Measurements from ENCODE around the gene RAD51B.
A peak's percentile ranks its signal among the peaks of the same experiment; 100 is the strongest.
"Not testable (repeated sequence)": the region's sequence is repeated elsewhere in the genome, so short reads cannot be mapped to it uniquely, and the experiment has no call there.

RAD51B gene

DNA sequence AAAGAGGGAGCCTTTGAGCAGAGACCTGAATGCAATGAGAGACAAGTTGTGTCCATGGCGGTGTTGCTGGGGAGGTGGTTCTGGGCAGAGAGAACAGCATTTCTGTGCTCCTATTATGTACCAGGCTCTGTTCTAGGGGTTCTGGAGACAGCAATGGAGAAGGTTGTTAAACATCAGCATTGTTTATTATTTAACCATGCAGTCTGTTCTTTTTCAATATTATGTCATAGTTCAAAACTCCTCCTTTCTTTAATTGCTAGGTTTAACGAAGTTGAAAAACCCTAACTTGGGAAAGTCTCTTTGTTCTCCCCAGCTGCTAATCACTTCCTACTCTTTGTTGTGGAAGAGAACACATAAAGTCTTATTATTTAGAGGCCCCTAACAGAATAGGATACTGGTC lies 279.3 kb downstream of the RAD51B start:
- TF ChIP-seq, protein P1, sequence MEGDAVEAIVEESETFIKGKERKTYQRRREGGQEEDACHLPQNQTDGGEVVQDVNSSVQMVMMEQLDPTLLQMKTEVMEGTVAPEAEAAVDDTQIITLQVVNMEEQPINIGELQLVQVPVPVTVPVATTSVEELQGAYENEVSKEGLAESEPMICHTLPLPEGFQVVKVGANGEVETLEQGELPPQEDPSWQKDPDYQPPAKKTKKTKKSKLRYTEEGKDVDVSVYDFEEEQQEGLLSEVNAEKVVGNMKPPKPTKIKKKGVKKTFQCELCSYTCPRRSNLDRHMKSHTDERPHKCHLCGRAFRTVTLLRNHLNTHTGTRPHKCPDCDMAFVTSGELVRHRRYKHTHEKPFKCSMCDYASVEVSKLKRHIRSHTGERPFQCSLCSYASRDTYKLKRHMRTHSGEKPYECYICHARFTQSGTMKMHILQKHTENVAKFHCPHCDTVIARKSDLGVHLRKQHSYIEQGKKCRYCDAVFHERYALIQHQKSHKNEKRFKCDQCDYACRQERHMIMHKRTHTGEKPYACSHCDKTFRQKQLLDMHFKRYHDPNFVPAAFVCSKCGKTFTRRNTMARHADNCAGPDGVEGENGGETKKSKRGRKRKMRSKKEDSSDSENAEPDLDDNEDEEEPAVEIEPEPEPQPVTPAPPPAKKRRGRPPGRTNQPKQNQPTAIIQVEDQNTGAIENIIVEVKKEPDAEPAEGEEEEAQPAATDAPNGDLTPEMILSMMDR (IDR thresholded peaks at IDR 0.05; ENCODE audit: low read length, missing control alignments) = no peak
- no peak for DNase-seq (ENCODE audit: low read depth)
- H3K4me3 ChIP-seq (replicated peaks; ENCODE audit: low read depth, low read length) = no peak overlapping the region

DNA sequence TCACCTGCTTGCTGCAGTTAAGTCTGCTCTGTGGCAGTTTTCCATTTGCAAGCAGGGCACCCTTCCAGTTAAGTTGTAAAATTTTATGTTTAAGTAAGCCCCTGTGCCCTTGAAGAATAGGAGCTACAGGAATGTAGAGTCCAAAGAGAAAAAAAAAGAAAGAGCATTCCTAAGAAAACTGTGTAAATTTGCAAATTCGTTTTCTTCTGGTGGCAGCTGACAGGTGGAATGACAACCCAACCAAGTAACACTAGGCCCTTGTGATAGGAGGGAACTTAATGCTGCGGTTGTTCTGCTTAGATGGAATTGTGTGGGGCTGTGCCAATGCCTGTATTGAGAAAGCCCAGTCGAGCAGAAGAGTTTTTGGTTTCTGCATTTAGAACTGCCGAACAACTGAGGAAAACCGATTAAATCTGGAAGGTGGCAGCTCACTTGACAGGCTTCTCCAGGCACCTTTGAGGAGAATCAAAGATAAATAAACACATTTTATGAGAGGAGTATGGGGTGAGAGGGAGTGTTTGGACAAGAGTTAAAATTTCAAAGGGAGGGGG lies 280.0 kb downstream of the RAD51B start:
- H3K4me3 ChIP-seq (replicated peaks; ENCODE audit: low read depth, low read length) = no peak overlapping the region
- TF ChIP-seq, protein P1 (IDR thresholded peaks at IDR 0.05; ENCODE audit: low read length, missing control alignments) = no peak
- no peak for DNase-seq (ENCODE audit: low read depth)

DNA sequence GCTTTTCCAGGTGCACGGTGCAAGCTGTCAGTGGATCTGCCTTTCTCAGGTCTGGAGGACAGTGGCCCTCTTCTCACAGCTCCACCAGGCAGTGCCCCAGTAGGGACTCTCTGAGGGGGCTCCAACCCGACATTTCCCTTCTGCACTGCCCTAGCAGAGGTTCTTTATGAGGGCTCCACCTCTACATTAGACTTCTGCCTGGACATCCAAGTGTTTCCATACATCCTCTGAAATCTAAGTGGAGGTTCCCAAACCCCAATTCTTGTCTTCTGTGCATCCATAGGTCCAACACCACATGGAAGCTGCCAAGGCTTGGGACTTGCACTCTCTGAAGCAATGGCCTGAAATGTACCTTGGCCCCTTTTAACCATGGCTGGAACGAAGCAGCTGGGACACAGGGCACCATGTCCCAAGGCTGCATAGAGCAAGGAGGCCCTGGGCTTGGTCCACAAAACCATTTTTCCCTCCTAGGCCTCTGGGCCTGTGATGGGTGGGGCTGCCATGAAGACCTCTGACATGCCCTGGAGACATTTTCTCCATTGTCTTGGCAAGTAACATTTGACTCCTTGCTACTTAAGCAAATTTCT lies 282.2 kb downstream of the RAD51B start:
- not testable (repeated sequence) for H3K4me3 ChIP-seq (replicated peaks; ENCODE audit: low read depth, low read length); DNase-seq (ENCODE audit: low read depth)

DNA sequence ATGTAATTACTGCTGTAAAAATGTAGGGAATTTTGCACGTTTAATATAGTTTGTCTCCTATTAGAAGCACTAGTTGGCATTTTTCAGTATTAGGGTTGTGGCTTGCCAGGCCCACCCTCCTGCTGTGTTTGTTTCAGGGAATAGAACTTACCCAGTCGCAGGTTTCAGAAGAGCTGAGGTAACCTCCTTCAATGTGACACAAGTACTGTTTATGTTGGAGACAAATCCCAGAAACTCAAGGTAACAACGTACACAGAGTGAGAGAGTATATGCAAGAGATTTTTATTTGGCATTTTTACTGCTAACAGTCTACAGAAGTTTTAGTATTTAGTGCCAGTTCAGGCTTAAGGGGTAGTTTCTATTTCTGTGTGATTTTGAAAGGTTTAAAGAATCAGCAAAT lies 284.3 kb downstream of the RAD51B start:
- DNase-seq (ENCODE audit: low read depth) = no peak
- H3K4me3 ChIP-seq (replicated peaks; ENCODE audit: low read depth, low read length) = no peak overlapping the region
- TF ChIP-seq, protein P1 (IDR thresholded peaks at IDR 0.05; ENCODE audit: low read length, missing control alignments) = no peak

DNA sequence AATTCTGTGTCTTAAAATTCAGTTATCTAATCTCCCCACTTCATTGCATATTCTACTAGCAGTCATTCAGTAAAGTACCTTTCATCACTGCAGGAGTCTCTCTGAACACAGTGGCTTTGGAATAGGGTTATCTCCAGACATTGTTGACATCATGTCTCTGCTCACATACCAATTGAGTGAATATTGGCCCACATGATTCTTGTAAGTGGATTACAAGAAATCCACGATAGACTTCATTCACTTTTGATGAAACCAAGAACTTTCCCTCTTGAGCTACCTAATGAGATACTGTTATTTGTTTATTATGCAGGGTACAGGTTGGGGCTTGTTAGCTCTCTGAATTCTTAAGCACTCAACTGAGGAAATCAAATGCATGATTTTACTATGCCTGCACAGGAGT lies 284.9 kb downstream of the RAD51B start:
- TF ChIP-seq, protein P1 (IDR thresholded peaks at IDR 0.05; ENCODE audit: low read length, missing control alignments) = no peak
- peak; percentile 91 for DNase-seq (ENCODE audit: low read depth)
- H3K4me3 ChIP-seq (replicated peaks; ENCODE audit: low read depth, low read length) = no peak overlapping the region

DNA sequence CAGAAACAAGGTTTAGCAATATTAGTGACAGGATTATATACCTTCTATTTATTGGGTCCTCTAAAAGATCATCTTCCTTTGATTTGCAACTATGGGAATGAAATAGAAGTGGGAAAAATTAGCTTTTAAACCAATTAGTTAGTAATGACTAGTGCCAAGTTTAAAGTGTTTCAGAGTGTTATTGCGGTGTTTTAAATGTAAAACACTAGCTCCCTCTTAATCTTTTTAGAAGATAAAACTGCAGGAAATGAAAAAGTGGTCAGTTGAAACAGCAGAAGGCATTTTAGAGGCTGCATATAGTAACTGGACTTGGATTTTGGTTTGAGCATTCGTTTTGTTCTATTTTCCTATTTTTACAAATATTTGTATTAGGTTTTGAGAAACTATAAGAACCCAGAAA lies 286.2 kb downstream of the RAD51B start:
- no peak for DNase-seq (ENCODE audit: low read depth)
- TF ChIP-seq, protein P1 (IDR thresholded peaks at IDR 0.05; ENCODE audit: low read length, missing control alignments) = no peak
- no peak overlapping the region for H3K4me3 ChIP-seq (replicated peaks; ENCODE audit: low read depth, low read length)

DNA sequence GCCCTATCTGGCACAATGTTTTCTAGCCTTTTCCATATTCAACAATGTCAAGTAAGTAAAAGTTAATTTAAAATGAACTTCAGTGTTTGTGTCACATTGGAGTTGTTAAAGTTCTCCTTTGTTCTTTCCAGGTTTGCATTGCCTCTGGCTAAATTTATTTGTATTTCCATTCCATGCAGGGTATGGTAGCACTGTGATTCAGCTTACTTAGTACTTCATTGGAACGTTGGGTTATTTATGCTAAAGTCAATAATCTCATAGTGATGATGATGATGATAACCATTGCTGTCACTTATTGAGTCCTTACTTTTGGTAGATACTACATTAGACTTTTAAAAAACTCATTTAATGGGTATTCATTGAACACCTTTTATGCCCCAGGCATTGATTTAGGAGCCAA lies 286.9 kb downstream of the RAD51B start:
- no peak overlapping the region for H3K4me3 ChIP-seq (replicated peaks; ENCODE audit: low read depth, low read length)
- no peak for DNase-seq (ENCODE audit: low read depth)

More for the DNA sequence above, 286.9 kb downstream of the RAD51B start:
- TF ChIP-seq, protein P1 (IDR thresholded peaks at IDR 0.05; ENCODE audit: low read length, missing control alignments) = no peak
